HL-60 (cell line): ENCODE results near the gene DCAKD.

ENCODE experiments used
- DNase-seq, 2 experiments: peaks; one replicate each; pipeline ENCODE4 v3.0.0-alpha.2; 2010 to 2020; ENCODE audit warnings: low read depth in 1 of 2, low spot score in 1 of 2
- H3K27ac ChIP-seq: fragments of 250-450 bp; sonication (Bioruptor Pico); replicated peaks from 2 replicates; pipeline ENCODE4 v1.5.1; 2020; ENCODE audit warnings: mild to moderate bottlenecking, moderate library complexity
- H3K27me3 ChIP-seq: fragments of 250-450 bp; sonication (Bioruptor Pico); 2 replicates; pipeline ENCODE4 v1.5.1; 2021; ENCODE audit warnings: mild to moderate bottlenecking, moderate library complexity; ENCODE audit not compliant: insufficient read depth, poor library complexity, severe bottlenecking
- H3K4me3 ChIP-seq: replicated peaks from 2 replicates; pipeline ENCODE4 v1.5.1; 2011; ENCODE audit warnings: mild to moderate bottlenecking, control low read depth, low read length; ENCODE audit not compliant: insufficient read depth
- POLR2AphosphoS5 ChIP-seq: IDR thresholded peaks from 2 replicates; pipeline ENCODE4 v1.6.1; 2012; ENCODE audit warnings: low read depth
- SPI1 ChIP-seq: IDR thresholded peaks from 2 replicates; pipeline ENCODE4 v1.6.1; 2012; ENCODE audit warnings: low read depth, mild to moderate bottlenecking, borderline replicate concordance

DCAKD gene

GRCh38 chr17:44976206-44976605, 75.2 kb downstream of the DCAKD start:
- no peak overlapping the region for H3K27ac ChIP-seq
- DNase-seq = no peak
- H3K4me3 ChIP-seq = no peak overlapping the region
- H3K27me3 ChIP-seq = peaks cover 26% of the 10 kb centered on the region
- TF ChIP-seq SPI1 (no peak), POLR2AphosphoS5 (no peak)
